GM15510 (cell line): Measurements from ENCODE around the gene SLC28A1.

Experiments used
- POLR2A ChIP-seq: IDR thresholded peaks from 3 replicates; pipeline ENCODE4 v1.6.1; 2011; ENCODE audit warnings: borderline replicate concordance; ENCODE audit not compliant: insufficient read length; ENCODE audit errors: extremely low read depth

Gene SLC28A1

DNA sequence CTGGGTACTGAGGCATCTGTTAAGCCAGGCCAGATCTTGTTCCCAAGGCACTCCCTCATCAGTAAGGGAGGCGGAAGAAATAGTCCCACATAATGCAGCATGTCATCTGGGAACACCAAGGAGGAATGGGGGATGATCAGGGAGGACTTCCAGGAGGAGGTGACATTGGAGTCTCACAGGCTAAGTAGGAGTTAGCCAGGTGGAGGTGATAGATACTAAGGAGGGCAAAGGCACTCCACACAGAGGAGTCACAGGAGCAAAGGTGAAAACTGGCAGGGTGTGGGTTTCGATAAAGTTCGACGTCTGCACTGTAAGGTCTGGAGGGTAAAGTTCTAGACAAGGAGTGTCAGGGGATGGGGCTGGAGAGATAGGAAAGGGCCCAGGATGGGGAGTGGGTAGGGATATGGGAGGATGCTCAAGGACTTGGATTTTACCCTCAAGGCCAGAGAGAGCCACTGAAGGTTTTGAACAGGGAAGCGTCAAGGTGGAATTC lies 6.3 kb downstream of the SLC28A1 start:
- TF ChIP-seq POLR2A, result no peak

DNA sequence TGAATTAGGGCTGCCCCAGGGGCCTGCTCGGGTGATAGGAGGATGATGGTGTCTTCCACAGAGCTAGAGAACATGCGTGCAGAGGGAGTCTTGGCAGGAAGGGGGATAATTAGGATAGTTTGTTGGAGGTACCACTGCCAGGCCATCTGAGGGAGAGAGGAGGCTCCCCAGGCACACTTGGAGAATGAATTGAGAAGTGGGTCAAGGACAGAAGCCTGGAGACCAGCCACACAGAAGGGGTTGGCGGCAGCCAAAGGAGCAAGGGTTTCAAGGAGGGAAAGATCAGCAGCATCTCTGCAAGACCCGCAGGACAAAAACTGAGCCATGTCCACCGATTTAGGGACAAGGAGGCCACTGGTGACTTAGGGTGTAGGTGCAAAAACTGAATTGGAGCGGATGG lies 6.9 kb downstream of the SLC28A1 start:
- no peak for TF ChIP-seq POLR2A

DNA sequence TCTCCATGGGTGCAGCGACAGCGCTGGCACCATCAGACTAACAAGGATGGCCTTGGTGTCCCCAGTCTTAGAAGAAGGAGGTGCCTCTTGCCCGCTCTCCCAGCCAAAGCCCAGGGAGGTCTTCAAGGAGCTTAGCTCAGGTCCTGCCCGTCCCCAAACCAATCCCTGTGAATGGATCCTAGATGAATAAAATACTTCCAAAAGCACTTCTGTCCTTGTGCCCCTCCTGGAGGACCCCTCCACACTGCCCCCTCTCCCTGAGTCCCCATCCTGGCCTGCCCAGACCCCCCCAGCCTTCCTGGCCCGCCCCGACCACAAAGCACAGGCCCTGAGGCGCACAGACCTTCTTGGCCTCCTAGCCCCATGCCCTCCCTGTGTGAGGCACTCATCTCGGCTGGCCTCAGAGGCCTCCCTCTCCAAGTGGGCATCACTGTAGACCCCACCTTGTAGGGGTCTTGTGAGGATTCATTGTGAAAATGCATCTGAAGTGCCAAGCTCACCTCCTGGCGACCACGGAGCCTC lies 8.4 kb downstream of the SLC28A1 start:
- TF ChIP-seq POLR2A, result no peak

DNA sequence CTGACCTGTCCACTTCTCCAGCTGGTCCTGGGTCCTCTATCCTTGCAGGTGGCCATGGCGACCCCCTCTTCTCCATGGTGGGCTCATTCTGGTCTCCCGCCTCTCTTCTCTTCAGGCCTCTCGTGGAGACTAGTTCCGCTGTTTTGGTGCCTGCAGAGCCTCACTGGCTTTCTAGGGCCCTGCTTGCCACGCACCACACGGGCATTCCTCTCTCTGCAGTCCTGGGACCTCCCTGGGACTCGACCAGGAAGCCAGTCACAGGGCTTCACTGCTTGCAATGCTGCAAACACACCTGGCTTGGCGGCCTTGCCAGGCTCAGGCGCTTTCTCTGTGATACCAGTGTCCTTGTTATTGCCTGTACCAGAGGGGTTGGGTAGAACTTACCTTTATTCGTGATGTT lies 9.1 kb downstream of the SLC28A1 start:
- no peak for TF ChIP-seq POLR2A

DNA sequence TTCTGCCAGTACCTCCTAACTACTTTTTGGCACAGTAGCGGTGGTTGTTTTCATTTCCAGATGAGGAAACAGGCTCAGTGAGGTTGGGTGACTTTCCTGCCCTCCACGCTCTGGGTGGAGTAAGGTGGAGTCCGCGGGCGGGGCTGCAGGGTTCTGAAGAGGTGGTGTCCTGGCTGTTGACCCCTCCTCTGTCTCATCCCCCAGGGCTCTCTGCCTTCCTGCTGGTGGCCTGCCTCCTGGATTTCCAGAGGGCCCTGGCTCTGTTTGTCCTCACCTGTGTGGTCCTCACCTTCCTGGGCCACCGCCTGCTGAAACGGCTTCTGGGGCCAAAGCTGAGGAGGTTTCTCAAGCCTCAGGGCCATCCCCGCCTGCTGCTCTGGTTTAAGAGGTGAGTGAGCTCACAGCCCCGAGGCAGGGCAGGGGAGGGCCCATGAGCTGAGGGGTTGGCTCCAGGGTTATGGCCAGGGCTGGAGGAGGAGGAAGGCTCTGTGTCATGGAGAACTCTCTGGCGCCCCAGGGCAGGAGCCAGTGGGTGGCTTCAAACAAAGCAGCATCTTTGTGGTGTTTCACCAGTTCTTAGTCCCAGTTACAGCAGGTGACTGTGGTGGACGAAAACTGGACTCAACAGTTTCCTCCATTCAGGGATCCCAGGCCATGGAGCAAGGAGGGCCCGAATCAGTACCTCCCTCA lies 10.4 kb downstream of the SLC28A1 start:
- no peak for TF ChIP-seq POLR2A

DNA sequence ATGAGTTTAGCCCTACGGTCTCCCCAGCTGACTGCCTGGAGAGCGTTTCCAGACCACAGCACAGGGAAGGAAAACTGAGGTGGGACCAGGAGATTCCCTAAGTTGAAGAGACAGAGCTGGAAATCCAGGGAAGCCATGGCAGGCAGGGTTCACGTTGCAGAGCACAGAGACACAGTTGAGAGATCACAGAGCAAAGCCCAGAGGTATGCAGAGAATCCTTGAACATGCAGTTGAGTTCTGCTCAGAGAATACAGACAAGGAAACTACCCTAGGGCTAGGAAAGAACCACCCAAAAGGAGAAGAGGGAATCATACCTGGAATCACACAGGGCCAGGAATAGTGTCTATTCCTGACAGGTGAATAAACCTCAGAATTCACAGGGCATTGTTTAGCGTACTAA lies 14.3 kb downstream of the SLC28A1 start:
- no peak for TF ChIP-seq POLR2A

DNA sequence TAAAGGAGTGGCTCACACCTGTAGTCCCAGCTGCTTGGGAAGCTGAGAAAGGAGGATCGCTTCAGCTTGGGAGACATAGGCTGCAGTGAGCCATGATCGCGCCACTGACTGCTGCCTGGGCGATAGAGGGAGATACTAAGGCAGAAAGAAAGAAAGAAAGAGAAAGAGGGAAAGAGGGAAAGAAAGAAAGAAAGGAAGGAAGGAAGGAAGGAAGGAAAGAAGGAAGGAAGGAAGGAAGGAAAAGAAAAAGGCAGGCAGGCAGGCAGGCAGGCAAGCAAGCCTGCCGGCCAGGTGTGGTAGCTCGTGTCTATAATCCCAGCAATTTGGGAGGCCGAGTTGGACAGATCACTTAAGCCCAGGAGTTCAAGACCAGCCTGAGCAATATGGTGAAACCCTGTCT lies 15.3 kb downstream of the SLC28A1 start:
- no peak for TF ChIP-seq POLR2A

DNA sequence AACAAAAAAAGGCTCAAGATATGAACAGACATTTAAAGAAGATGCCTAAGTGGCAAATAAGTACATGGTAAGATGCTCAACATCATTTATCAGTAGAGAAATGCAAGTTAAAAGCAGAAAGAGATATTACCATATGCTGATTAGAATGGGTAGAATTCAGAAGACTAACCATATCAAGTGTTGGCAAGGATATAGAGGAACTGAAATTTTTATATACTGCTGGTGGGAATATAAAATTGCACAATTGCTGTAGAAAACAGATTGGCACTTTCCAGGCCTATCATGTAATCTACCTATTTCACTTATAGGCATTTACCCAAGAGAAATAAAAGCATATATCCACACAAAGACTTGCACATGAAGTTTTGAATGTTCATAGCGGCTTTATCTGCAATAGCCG lies 17.1 kb downstream of the SLC28A1 start:
- TF ChIP-seq POLR2A, result no peak

DNA sequence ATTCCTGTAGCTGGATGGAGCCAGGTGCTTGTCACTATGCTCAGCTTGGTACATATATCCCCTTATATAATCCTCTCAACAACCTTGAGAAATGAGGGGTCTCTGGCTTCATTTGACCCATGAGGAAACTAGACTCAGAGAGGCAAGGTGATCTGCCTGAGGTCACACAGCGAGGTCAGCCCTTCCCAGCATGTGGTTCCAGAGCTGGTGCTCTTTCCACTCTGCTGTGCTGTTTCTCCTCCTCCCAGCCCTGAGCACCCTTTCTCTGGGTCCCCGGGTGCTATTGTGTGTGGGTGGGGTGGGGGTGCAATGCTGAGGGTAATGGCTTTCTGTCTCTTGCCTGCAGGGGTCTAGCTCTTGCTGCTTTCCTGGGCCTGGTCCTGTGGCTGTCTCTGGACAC lies 19.3 kb downstream of the SLC28A1 start:
- TF ChIP-seq POLR2A, result no peak

DNA sequence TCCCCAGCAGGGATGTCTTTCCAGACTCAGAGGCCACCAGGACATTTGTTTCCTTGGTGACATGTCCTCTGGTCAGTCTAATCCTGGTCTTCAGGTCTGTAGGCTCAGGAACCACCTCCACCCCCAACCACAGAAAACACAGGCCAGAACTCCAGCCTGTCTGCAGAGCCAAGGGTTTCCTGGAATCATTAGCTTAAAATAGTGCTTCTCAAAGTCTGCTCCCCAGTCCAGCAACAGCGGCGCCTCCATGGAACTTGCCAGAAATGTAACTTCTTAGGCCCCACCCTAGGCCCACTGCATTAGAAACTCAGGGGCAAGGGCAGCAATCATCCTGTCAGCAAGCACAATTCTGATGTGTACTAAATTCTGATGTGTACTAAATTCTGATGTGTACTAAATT lies 20.0 kb downstream of the SLC28A1 start:
- no peak for TF ChIP-seq POLR2A

DNA sequence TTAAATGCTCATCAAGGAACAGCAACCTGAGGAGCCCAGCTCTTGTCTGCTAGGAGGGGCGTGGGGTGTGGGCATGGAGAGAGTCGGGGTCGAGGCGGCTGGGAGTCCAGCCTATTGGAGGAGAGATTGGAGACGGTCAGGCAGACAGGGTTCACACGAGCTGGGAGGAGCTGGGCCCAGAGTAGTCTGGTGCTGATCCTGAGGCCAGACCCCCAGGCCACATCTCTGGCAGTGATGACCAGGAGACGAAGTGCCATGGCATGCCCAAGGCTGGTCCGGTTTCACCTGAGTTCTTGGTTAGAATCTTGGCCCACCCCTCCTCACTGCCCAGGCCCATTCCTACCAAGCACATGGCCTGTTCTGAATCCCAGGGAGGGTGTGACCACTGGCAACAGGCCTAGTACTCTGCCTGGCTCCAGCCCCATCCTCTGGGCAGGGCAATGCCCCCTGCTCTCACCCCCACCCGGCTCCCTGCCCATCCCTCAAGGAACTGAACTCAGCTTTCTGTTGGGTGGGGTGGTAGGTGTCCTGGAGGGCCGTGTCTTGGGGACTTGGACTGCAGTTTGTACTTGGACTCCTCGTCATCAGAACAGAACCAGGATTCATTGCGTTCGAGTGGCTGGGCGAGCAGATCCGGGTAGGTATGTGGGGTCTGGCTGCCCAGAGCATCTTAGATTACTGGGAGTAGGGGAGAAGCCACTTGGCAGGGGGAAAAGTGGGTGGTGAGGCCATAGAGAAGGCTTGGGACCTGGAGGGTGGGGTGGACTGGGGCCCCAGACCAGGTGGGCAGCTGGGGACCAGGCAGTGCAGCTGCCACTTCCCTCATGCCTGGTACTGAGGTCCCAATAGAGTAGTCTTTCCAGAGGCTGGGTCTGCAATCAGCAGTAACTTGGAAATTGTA lies 20.8 kb downstream of the SLC28A1 start:
- no peak for TF ChIP-seq POLR2A

DNA sequence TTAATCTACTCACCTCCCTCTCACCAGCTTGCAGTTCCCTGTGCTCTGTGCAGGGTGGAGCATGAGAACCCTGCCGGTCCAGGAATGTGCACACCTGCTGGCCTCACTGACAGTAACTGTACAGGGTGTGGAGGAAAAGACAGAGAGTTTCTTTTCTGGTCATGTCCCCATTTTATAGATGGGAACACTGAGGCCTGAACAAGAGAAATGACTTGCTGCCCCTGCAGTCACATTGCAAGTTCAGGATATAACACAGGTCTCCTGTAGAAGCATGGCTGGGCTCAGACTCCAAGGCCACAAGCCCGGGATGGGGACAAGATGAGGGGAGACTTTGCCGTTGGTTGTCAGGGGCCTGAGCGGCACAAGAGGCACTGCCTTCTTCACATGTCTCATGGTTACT lies 23.3 kb downstream of the SLC28A1 start:
- TF ChIP-seq POLR2A, result no peak

DNA sequence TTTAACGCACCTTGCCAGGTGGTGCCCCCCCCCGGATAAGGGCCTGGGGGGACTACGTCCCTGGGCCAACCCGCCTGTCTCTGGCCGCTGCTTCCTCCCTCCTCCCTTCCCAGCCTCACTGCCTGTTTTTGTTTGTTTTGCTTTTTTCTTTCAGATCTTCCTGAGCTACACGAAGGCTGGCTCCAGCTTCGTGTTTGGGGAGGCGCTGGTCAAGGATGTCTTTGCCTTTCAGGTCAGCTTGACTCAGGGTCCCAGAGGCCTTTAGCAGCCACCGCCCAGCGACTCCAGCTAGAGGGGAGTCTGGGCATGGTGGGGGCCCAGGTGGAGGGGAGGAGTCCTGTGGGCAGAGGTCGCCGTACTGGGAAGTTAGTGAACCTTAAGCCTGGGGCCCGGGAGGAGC lies 24.1 kb downstream of the SLC28A1 start:
- no peak for TF ChIP-seq POLR2A

DNA sequence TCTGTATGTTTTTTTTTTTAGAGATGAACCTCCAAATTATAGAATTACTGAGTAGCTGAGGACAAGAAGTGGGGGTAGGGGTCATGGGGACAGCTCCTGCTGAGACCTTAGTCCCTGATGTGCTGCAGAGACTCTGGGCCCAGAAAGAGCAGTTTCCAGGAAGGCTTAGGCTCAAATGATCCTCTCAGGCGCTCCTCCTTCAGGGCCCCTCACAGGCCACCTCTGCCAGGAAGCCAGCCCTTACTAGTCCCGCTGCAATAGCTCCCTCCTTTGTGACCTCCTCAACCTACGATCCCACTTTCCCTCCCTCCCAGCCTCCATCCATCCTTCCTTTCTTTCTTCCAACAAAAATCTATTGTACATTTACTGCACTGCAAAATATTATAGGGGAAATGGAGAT lies 24.6 kb downstream of the SLC28A1 start:
- TF ChIP-seq POLR2A, result no peak

DNA sequence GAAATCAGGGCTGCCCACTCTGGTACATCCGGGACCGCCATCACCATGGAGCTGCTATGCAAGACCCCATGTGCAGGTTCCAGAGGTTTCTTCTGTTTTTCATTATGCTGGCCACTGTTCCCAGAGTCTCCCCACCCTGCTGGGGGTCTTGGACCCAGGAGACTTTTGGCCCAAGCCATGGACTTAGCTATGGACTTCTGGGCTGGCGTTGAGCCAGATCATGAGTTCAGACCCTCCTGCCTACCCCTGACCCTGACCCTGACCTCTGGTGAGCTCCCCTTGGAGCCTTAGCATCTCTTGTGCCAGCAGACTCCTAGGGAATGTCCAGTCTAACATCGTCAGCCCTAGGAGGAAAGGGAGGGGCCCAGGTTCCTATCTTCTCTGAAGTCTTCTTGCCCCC lies 25.3 kb downstream of the SLC28A1 start:
- no peak for TF ChIP-seq POLR2A

DNA sequence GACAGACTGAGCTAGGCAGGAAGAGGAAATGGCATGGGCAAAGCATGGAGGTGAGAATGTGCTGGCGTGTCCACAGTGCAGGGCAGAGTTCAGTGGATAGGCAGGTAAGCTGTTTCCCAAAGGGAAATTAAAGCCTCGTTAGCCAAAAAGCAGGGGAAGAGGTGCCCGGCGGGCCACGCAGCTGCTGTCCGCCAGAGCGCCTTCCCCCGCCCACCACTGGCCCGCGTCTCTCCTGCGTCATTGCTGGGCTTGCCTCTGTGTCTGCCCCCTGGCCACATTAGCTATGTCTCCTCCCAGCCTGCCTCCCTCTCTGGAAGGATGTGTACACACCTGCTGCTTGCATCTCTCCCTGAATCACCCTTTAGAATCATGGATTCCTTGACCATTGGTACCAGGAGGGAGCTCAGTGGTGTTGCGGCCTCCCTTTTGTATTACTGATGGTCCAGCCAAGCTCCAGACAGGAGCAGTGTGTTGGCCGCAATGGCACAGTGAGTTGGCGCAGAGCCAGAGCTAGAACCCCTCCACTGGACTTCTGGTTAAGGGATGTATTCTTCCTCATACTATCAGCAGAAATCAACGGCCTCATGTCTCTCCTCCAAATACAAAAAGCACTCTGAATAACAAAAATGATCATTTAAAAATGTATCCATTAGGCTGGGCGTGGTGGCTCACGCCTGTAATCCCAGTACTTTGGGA lies 26.6 kb downstream of the SLC28A1 start:
- no peak for TF ChIP-seq POLR2A
